HEK293T (cell line): ENCODE data around the gene DHRS9.

Experiments
- ELF4 ChIP-seq: fragments of 450-650 bp; IDR thresholded peaks from 2 replicates; pipeline ENCODE4 v1.6.1; 2017; ENCODE audit warnings: antibody characterized with exemption
- FOXK2 ChIP-seq: fragments of 450-650 bp; IDR thresholded peaks from 2 replicates; pipeline ENCODE4 v1.6.1; 2016; ENCODE audit warnings: mild to moderate bottlenecking
- TF ChIP-seq, protein P1 (sequence below): fragments of 450-650 bp; IDR thresholded peaks from 2 replicates; pipeline ENCODE4 v1.6.1; 2016

DNA sequence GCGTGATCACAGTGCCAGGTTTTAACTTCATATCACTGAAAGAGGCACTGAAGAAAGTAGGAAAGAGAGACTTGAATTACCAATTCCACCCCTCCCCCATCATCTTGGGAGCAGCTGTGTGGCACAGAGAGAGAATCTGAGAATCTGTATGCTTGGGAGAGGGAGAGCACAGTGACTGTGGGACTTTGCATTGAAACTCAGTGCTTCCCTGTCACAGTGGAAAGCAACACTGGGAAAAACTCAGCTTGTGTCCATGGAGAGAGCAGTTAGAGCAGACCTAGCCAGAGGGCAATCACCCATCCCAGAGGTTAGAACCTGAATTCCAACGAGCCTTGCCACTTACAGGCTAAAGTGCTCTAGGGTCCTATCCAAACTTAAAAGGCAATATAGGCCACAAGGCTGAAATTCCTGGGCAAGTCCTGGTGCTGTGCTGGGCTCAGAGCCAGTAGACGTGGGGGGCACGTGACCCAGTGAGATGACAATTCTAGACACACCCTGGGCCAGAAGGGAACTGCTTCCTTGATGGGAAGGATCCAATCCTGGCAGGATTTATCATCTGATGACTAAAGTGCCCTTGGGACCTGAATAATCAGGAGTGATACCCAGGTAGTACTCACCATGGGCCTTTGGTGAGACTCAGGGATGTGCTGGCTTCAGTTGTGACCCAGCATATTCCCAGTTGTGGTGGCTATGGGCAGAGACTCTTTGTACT, 22.8 kb upstream of the DHRS9 start:
- TF ChIP-seq ELF4: no peak
- TF ChIP-seq FOXK2: no peak
- TF ChIP-seq, protein P1, sequence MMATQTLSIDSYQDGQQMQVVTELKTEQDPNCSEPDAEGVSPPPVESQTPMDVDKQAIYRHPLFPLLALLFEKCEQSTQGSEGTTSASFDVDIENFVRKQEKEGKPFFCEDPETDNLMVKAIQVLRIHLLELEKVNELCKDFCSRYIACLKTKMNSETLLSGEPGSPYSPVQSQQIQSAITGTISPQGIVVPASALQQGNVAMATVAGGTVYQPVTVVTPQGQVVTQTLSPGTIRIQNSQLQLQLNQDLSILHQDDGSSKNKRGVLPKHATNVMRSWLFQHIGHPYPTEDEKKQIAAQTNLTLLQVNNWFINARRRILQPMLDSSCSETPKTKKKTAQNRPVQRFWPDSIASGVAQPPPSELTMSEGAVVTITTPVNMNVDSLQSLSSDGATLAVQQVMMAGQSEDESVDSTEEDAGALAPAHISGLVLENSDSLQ: no peak
